ENCODE measurements around the gene LIMK1. TPM values are rescaled to one million over a fixed set of nuclear protein-coding genes. Genes with fewer than 3 reads are reported as not detected.

Gene LIMK1
- total and polyA plus RNA-seq, 2 donors (not counting 3 experiments of a cell fraction or from before 2014, with no cell fraction given) = 52.9 to 54.5 TPM

DNA sequence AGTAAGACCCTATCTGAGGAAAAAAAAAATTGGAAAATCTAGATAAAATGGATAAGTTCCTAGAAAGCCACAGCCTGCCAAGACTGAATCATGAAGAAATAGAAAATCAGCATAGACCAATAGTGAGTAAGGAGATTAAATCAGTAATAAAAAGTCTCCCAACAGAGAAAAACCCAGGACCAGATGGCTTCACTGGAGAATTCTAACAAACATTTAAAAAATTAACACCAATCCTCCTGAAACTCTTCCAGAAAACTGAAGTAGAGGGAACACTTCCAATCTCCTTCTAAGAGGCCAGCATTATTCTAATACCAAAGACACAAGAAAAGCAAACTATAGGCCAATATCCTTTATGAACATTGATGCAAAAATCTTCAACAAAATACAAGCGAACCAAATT lies 8.8 kb upstream of the LIMK1 start:
- intact Hi-C loops (cut with micrococcal nuclease) = no loop called here
- dilution Hi-C loops (cut with MboI; ENCODE audit: extremely low pct_ligation_motif_present, low sequenced_read_pairs) = no loop called here
- Histone ChIP-seq H3K27ac (ENCODE audit: insufficient read depth, low read depth, low read length) (no peak overlapping the region), H3K27me3 (ENCODE audit: control insufficient read depth in 2 of 2, insufficient read depth in 2 of 2, low read length in 2 of 2) (no peaks in the 10 kb centered on the region), H3K9me1 (replicated peaks; ENCODE audit: control insufficient read depth, extremely low read depth, insufficient read depth, low read length) (no peaks in the 10 kb centered on the region), H4K20me1 (replicated peaks; ENCODE audit: control insufficient read depth, extremely low read depth, insufficient read depth, low read length) (no peaks in the 10 kb centered on the region), H3K79me2 (ENCODE audit: control insufficient read depth, insufficient read depth, low read length) (no peaks in the 10 kb centered on the region), H3K4me3 (replicated peaks in 1 of 3; ENCODE audit: insufficient read depth in 1 of 3, low read depth in 1 of 3, low read length in 3 of 3) (no peak overlapping the region), H3K4me1 (ENCODE audit: control insufficient read depth, extremely low read depth, insufficient read depth, low read length) (no peaks in the 10 kb centered on the region), H2AFZ (ENCODE audit: low read depth, low read length) (no peak overlapping the region), H3K9ac (replicated peaks; ENCODE audit: extremely low read depth, insufficient read depth, low read length) (no peak overlapping the region), H3K9me3 (replicated peaks; ENCODE audit: control insufficient read depth, insufficient read depth, low read length) (no peaks in the 10 kb centered on the region), H3K36me3 (ENCODE audit: control insufficient read depth in 2 of 2, extremely low read depth in 1 of 2, insufficient read depth in 2 of 2, low read length in 2 of 2) (no peaks in the 10 kb centered on the region), H3K4me2 (ENCODE audit: insufficient read depth, low read length) (no peak overlapping the region)
- ChIA-PET CTCF (interaction anchor here (0.9 to 1.3 kb wide), 2 partner anchors 9 to 209 kb away, joined by 3 read pairs; partner anchors contain the start of gene LIMK1), POLR2A (no interaction called here)
- no peak for TF ChIP-seq POLR2A (IDR thresholded peaks at IDR 0.05; ENCODE audit: low read depth, low read length)
- no peak for TF ChIP-seq JUN (IDR thresholded peaks at IDR 0.05; ENCODE audit: borderline replicate concordance, insufficient read depth, insufficient read length, low read depth)
- TF ChIP-seq GATA2 (IDR thresholded peaks at IDR 0.05; ENCODE audit: insufficient read depth, insufficient read length, low read depth, low read length) = no peak
- TF ChIP-seq POLR2AphosphoS5 (IDR thresholded peaks at IDR 0.05; ENCODE audit: insufficient read depth, low read depth, low read length) = no peak
- TF ChIP-seq, protein P1, sequence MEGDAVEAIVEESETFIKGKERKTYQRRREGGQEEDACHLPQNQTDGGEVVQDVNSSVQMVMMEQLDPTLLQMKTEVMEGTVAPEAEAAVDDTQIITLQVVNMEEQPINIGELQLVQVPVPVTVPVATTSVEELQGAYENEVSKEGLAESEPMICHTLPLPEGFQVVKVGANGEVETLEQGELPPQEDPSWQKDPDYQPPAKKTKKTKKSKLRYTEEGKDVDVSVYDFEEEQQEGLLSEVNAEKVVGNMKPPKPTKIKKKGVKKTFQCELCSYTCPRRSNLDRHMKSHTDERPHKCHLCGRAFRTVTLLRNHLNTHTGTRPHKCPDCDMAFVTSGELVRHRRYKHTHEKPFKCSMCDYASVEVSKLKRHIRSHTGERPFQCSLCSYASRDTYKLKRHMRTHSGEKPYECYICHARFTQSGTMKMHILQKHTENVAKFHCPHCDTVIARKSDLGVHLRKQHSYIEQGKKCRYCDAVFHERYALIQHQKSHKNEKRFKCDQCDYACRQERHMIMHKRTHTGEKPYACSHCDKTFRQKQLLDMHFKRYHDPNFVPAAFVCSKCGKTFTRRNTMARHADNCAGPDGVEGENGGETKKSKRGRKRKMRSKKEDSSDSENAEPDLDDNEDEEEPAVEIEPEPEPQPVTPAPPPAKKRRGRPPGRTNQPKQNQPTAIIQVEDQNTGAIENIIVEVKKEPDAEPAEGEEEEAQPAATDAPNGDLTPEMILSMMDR (IDR thresholded peaks at IDR 0.05; ENCODE audit: extremely low read depth in 1 of 2, insufficient read depth in 1 of 2, low read depth in 1 of 2, low read length in 2 of 2) = no peak
- TF ChIP-seq EZH2 (IDR thresholded peaks at IDR 0.05; ENCODE audit: borderline replicate concordance, low read depth, low read length, severe bottlenecking) = no peak
- TF ChIP-seq, protein P2, sequence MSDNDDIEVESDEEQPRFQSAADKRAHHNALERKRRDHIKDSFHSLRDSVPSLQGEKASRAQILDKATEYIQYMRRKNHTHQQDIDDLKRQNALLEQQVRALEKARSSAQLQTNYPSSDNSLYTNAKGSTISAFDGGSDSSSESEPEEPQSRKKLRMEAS (IDR thresholded peaks at IDR 0.05; ENCODE audit: insufficient read depth, insufficient read length) = no peak
- no peak for TF ChIP-seq MYC (IDR thresholded peaks at IDR 0.05; ENCODE audit: low read depth, low read length)
- no peak for TF ChIP-seq FOS (IDR thresholded peaks at IDR 0.05; ENCODE audit: borderline replicate concordance, insufficient read depth, low read length)
- no peak for DNase-seq (ENCODE audit: low read depth, low spot score)
- no peak for FAIRE-seq
- no TSS peak for BruUV-seq (replicated peaks)
